Gastrocnemius medialis (tissue), 4 donors: ENCODE measurements around the gene SPO11. TPM values are rescaled to one million over a fixed set of nuclear protein-coding genes. Genes with fewer than 3 reads are reported as not detected.
A peak's percentile ranks its signal among the peaks of the same experiment; 100 is the strongest.

Experiments used
- ATAC-seq, 2 donors: fragments of 150-250 bp; one replicate each; pipeline ENCODE4 v1.9.1; 2016
- DNase-seq, 2 donors: peaks; one replicate each; pipeline ENCODE4 v3.0.0-alpha.2; 2019
- H3K27ac ChIP-seq, 4 donors: fragments of 200-600 bp; sonication (generic); 1 replicate in 1 of 4; 2 replicates in 3 of 4; pipeline ENCODE4 v1.5.1; 2016 to 2018; ENCODE audit warnings: mild to moderate bottlenecking in 2 of 4, moderate library complexity in 1 of 4
- H3K27me3 ChIP-seq, 3 donors: fragments of 200-600 bp; sonication (generic) in 2 of 3; 1 replicate in 1 of 3; 2 replicates in 2 of 3; pipeline versions ENCODE4 v1.5.1 to v1.6.0; 2016 to 2019; ENCODE audit warnings: mild to moderate bottlenecking in 1 of 3, moderate library complexity in 1 of 3
- H3K36me3 ChIP-seq, 2 donors: fragments of 200-600 bp; sonication (generic) in 1 of 2; one replicate each; pipeline ENCODE4 v1.5.1; 2017 to 2018
- H3K4me1 ChIP-seq, 2 donors: fragments of 200-600 bp; sonication (generic) in 1 of 2; one replicate each; pipeline ENCODE4 v1.5.1; 2016 to 2017; ENCODE audit warnings: mild to moderate bottlenecking in 2 of 2
- H3K4me3 ChIP-seq, 4 donors: fragments of 200-600 bp; sonication (generic) in 3 of 4; 1 replicate in 1 of 4; 2 replicates in 3 of 4; pipeline ENCODE4 v1.5.1; 2016 to 2019; ENCODE audit warnings: mild to moderate bottlenecking in 2 of 4
- H3K9me3 ChIP-seq, 3 donors: fragments of 200-600 bp; sonication (generic) in 2 of 3; 1 replicate in 1 of 3; 2 replicates in 2 of 3; pipeline ENCODE4 v1.5.1; 2016 to 2019
- CTCF ChIP-seq, 5 experiments: fragments of 450-650 bp in 3 of 5; fragments of 200-600 bp in 2 of 5; sonication (generic) in 2 of 5; IDR thresholded peaks in 4 of 5; conservative IDR thresholded peaks in 1 of 5; 1 replicate in 4 of 5; 2 replicates in 1 of 5; pipeline ENCODE4 v1.5.1; 2016 to 2019; ENCODE audit warnings: antibody characterized with exemption in 5 of 5, mild to moderate bottlenecking in 3 of 5, moderate library complexity in 3 of 5
- POLR2A ChIP-seq, 2 donors: fragments of 450-650 bp; IDR thresholded peaks; one replicate each; pipeline ENCODE4 v1.6.1; 2017; ENCODE audit warnings: antibody characterized with exemption in 2 of 2, mild to moderate bottlenecking in 2 of 2, moderate library complexity in 2 of 2
- in situ Hi-C, 4 donors: fragments of 200-750 bp; cut with MboI; loops; one replicate each; pipeline versions ENCODE4 v1.15.0 to v1.8.0; 2017; ENCODE audit warnings: low sequenced_read_pairs in 4 of 4
- intact Hi-C: fragments of 100-400 bp; cut with DNase I; formaldehyde crosslinking; loops from one replicate; pipeline ENCODE4 v1.15.1; 2023; ENCODE audit warnings: low total_unique reads
- total RNA-seq, 4 donors: library from RNA; depleted of rRNA; stranded (reverse); fragments of >200 nt; gene quantifications; one replicate each; pipeline versions ENCODE4 v1.1.0 to v1.2.3, GENCODE V29; 2016

The SPO11 gene
- total RNA-seq, 4 donors from 2014 or later = not detected

GRCh38 chr20:57387463-57387862, 57.9 kb downstream of the SPO11 start:
- H3K27ac ChIP-seq = no peak overlapping the region
- DNase-seq (peak in 1 of 2 donors; percentile 9), ATAC-seq (no peak)
- H3K27me3 ChIP-seq = no peaks in the 10 kb centered on the region
- H3K4me3 ChIP-seq = no peak overlapping the region
- H3K9me3 ChIP-seq = no peaks in the 10 kb centered on the region
- intact Hi-C loops (loop anchor here (10.0 kb wide), 1 partner anchor 207 kb away; no protein-coding TSS in a partner anchor), in situ Hi-C loops (loop anchor here (5.0 to 25.0 kb wide), 4 partner anchors 105 to 825 kb away; partner anchors contain the start of gene PMEPA1 (in 1 of the 4))
- H3K36me3 ChIP-seq = no peaks in the 10 kb centered on the region
- peaks cover 19% of the 10 kb centered on the region in 2 donors for H3K4me1 ChIP-seq
- no peak for TF ChIP-seq POLR2A (IDR thresholded peaks at IDR 0.05)

GRCh38 chr20:57387945-57388371, 58.4 kb downstream of the SPO11 start:
- Histone ChIP-seq H3K9me3 (no peaks in the 10 kb centered on the region), H3K27ac (no peak overlapping the region), H3K4me3 (no peak overlapping the region), H3K36me3 (peaks cover 0 to 1% of the 10 kb centered on the region in 2 donors), H3K4me1 (peaks cover 23 to 24% of the 10 kb centered on the region in 2 donors), H3K27me3 (no peaks in the 10 kb centered on the region)
- no peak for ATAC-seq
- TF ChIP-seq POLR2A (IDR thresholded peaks at IDR 0.05) = no peak
- TF ChIP-seq CTCF (IDR thresholded peaks at IDR 0.05 in 4 of 5, conservative IDR thresholded peaks at IDR 0.05 in 1 of 5) = no peak
- in situ Hi-C loops (loop anchor here (5.0 to 25.0 kb wide), 4 partner anchors 104 to 824 kb away; partner anchors contain the start of gene PMEPA1 (in 1 of the 4)), intact Hi-C loops (loop anchor here (10.0 kb wide), 1 partner anchor 207 kb away; no protein-coding TSS in a partner anchor)
- DNase-seq = peak in 1 of 2 donors; percentile 14

GRCh38 chr20:57388953-57389694, 59.5 kb downstream of the SPO11 start:
- H3K4me1 ChIP-seq = peaks cover 35 to 36% of the 10 kb centered on the region in 2 donors
- H3K4me3 ChIP-seq = peak overlapping the region; percentile 48 to 60 (median 52)
- intact Hi-C loops = loop anchor here (10.0 kb wide), 1 partner anchor 206 kb away; no protein-coding TSS in a partner anchor

GRCh38 chr20:57389695-57390603, 60.3 kb downstream of the SPO11 start:
- in situ Hi-C loops = loop anchor here (5.0 to 25.0 kb wide), 4 partner anchors 102 to 822 kb away; partner anchors contain the start of gene PMEPA1 (in 1 of the 4)
- Histone ChIP-seq H3K4me3 (peak overlapping the region; percentile 48 to 60 (median 52)), H3K4me1 (peaks cover 43 to 44% of the 10 kb centered on the region in 2 donors), H3K27me3 (no peaks in the 10 kb centered on the region), H3K27ac (peak overlapping the region; percentile 81 to 90 (median 84)), H3K9me3 (no peaks in the 10 kb centered on the region), H3K36me3 (peaks cover 0 to 11% of the 10 kb centered on the region in 2 donors)
- DNase-seq = peak in 1 of 2 donors; percentile 30
- no peak for ATAC-seq
- intact Hi-C loops = loop anchor here (2.0 to 10.0 kb wide), 3 partner anchors 205 to 1505 kb away; partner anchors contain the start of gene PMEPA1
- no peak for TF ChIP-seq CTCF (IDR thresholded peaks at IDR 0.05 in 4 of 5, conservative IDR thresholded peaks at IDR 0.05 in 1 of 5)
- TF ChIP-seq POLR2A (IDR thresholded peaks at IDR 0.05) = no peak

More at GRCh38 chr20:57388953-57389694, 59.5 kb downstream of the SPO11 start:
- Histone ChIP-seq H3K27me3 (no peaks in the 10 kb centered on the region), H3K27ac (peak overlapping the region; percentile 81 to 90 (median 84)), H3K9me3 (no peaks in the 10 kb centered on the region), H3K36me3 (peaks cover 0 to 11% of the 10 kb centered on the region in 2 donors)
- peak in 1 of 2 donors; percentile 75 for DNase-seq
- TF ChIP-seq POLR2A (IDR thresholded peaks at IDR 0.05) (peak; percentile 47 to 67), CTCF (IDR thresholded peaks at IDR 0.05 in 4 of 5, conservative IDR thresholded peaks at IDR 0.05 in 1 of 5) (peak; percentile 9 to 55 (median 41))
- in situ Hi-C loops = loop anchor here (5.0 to 25.0 kb wide), 4 partner anchors 103 to 823 kb away; partner anchors contain the start of gene PMEPA1 (in 1 of the 4)
- ATAC-seq = peak; percentile 11 to 28
